KMS-11 (cell line): ENCODE results near the gene MPEG1.

ENCODE experiments used
- H2AFZ ChIP-seq: fragments of 200-600 bp; sonication (generic); 2 replicates; pipeline ENCODE4 v1.6.1; 2016; ENCODE audit warnings: antibody characterized with exemption, mixed run types, low read depth
- H3K27ac ChIP-seq: fragments of 200-600 bp; sonication (generic); 2 replicates; pipeline ENCODE4 v1.6.1; 2016; ENCODE audit warnings: mild to moderate bottlenecking, mixed run types
- H3K27me3 ChIP-seq: fragments of 200-600 bp; sonication (generic); 2 replicates; pipeline ENCODE4 v1.6.1; 2017; ENCODE audit warnings: mild to moderate bottlenecking, low read depth, mixed run types, moderate library complexity; ENCODE audit not compliant: insufficient read depth
- H3K36me3 ChIP-seq: fragments of 200-600 bp; sonication (generic); 2 replicates; pipeline ENCODE4 v1.6.1; 2017; ENCODE audit warnings: mild to moderate bottlenecking, mixed run types; ENCODE audit not compliant: insufficient read depth
- H3K4me1 ChIP-seq: fragments of 200-600 bp; sonication (generic); 2 replicates; pipeline ENCODE4 v1.6.1; 2016; ENCODE audit warnings: mild to moderate bottlenecking, low read depth, mixed run types; ENCODE audit not compliant: poor library complexity, severe bottlenecking
- H3K4me2 ChIP-seq: fragments of 200-600 bp; sonication (generic); 2 replicates; pipeline ENCODE4 v1.7.0; 2016; ENCODE audit warnings: mild to moderate bottlenecking, mixed run types
- H3K4me3 ChIP-seq: fragments of 200-600 bp; sonication (generic); IDR thresholded peaks from 2 replicates; pipeline ENCODE4 v1.6.1; 2017; ENCODE audit warnings: low read depth, low read length, mixed read lengths; ENCODE audit not compliant: insufficient read depth
- H3K79me2 ChIP-seq: fragments of 200-600 bp; sonication (generic); 2 replicates; pipeline ENCODE4 v1.6.1; 2016; ENCODE audit warnings: low read depth, mixed run types; ENCODE audit not compliant: insufficient read depth
- H3K9ac ChIP-seq: fragments of 200-600 bp; sonication (generic); 2 replicates; pipeline ENCODE4 v1.6.1; 2016; ENCODE audit warnings: mild to moderate bottlenecking, mixed run types
- H4K20me1 ChIP-seq: fragments of 200-600 bp; sonication (generic); 2 replicates; pipeline ENCODE4 v1.6.1; 2016; ENCODE audit warnings: mild to moderate bottlenecking, mixed run types; ENCODE audit not compliant: insufficient read depth
- CTCF ChIP-seq: fragments of 200-600 bp; sonication (generic); conservative IDR thresholded peaks from 2 replicates; pipeline ENCODE4 v1.6.1; 2017; ENCODE audit warnings: low read depth, mild to moderate bottlenecking, antibody characterized with exemption, low read length, moderate library complexity, mixed read lengths

The MPEG1 gene

DNA sequence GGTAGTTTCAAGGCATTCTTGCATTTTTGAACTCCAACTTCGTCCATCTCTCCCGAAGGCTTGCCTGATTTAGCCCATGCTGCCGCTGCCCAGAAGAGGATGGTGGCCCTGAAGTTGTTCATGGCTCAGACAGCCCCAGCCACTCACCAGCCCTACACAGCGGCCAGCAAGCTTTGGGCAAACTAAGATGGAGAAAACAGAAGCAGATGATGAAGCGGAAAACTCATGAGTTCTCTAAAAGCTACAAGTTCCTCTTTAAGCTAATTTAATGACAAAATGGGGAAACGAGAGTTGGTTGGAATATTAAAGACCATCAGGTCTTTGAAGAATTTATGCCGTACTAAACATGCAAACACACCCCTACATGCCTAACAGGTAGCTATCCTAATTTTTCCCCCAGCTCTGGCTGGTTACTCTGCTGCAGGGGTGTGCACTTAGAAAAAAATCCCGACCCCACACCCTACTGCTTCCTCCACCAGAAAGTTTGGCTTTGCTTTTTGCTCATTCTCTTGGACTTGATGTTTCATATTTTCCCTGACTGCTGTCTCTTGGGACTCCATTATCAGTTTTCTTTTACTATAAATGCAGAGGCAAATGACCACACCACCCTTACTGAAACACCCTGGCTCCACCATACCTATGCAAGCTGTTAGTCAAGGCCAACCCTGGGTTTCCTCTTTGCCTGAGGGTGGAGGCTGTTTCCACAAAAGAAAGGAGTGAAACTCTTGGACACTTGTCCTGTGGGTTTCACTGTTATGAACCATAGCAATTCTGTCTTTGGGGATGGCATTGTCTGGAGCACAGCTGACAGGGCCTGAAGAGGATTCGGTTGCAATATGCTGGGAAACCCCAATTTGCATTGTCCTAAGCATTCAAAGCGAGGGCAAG is at the start of gene MPEG1:
Gene MPEG1 (minus strand): TSS at position 184 of the 888 bp plus-strand sequence. CDS start 62 bp downstream, at position 122.
- Histone ChIP-seq H4K20me1 (no peaks in the 10 kb centered on the region), H3K4me2 (no peak within 1 kb of the TSS), H3K27ac (no peak within 1 kb of the TSS), H3K27me3 (no peaks in the 10 kb centered on the region), H3K36me3 (no peaks in the 10 kb centered on the region), H2AFZ (no peak within 1 kb of the TSS), H3K4me3 (no peak within 1 kb of the TSS), H3K4me1 (peaks cover 11% of the 10 kb centered on the region), H3K79me2 (no peaks in the 10 kb centered on the region), H3K9ac (no peak within 1 kb of the TSS)
- no peak for TF ChIP-seq CTCF

GRCh38 chr11:59262177-59262818 is 49.6 kb upstream of the MPEG1 start:
- Histone ChIP-seq H3K4me2 (no peak overlapping the region), H3K4me3 (no peak overlapping the region), H2AFZ (no peak overlapping the region), H3K27me3 (no peaks in the 10 kb centered on the region), H3K9ac (no peak overlapping the region), H3K27ac (no peak overlapping the region), H3K36me3 (no peaks in the 10 kb centered on the region), H3K79me2 (no peaks in the 10 kb centered on the region), H3K4me1 (no peaks in the 10 kb centered on the region), H4K20me1 (no peaks in the 10 kb centered on the region)
- no peak for TF ChIP-seq CTCF

DNA sequence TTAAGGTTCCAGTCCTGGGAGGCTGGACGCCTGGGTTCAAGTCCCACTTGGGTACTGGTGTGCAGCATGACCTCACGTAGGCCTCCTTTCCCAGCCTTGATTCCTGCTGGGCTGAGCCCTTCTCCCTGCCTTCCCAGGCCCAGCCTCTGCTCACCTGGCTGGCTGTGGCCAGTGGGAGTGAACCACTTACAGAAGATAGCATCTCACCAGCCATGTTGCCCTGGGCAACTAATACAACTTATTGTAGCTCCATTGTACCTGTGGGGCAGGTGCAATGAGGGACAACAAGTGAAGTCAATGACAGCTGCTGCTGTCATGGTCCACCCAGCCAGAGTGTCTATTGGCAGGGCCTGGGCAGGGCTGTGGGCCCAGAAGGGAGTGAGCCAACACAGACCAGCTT is 48.4 kb upstream of the MPEG1 start:
- Histone ChIP-seq H3K79me2 (no peaks in the 10 kb centered on the region), H3K4me3 (no peak overlapping the region), H3K36me3 (no peaks in the 10 kb centered on the region), H4K20me1 (no peaks in the 10 kb centered on the region), H3K4me1 (no peaks in the 10 kb centered on the region), H3K4me2 (no peak overlapping the region), H3K27me3 (no peaks in the 10 kb centered on the region), H3K9ac (no peak overlapping the region), H2AFZ (no peak overlapping the region), H3K27ac (no peak overlapping the region)
- no peak for TF ChIP-seq CTCF

DNA sequence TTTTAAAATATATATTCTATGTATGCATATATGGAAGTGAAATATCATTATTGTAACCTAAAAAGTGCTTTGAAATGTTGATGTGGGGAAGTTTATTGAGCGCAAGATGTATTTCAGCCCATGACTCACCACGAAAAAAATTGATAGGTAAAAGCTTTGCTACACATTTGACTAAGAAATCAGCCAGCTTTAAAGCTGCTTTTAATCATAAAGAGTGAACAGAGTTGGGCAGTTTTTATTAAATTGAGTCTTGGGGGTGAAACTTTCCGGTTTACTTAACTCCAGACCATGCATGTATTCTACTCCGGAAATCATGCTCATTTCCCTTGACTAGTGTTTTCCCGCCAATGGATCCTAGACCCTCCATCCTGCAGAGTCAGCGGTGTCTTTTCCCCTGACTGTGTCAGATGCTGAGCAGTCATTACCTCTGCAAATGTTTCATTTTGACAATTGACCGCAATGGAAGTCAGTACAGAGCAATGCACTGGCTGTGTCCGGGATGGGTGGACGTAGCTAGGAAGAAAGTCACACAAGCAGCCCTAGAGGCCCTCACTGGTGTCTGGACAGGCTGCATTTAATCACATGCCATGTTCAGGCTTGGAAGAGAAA is 47.2 kb upstream of the MPEG1 start:
- H3K36me3 ChIP-seq, result no peaks in the 10 kb centered on the region
- H3K9ac ChIP-seq, result no peak overlapping the region
- no peak for TF ChIP-seq CTCF
- no peak overlapping the region for H3K4me2 ChIP-seq
- H3K27me3 ChIP-seq, result no peaks in the 10 kb centered on the region
- no peak overlapping the region for H3K4me3 ChIP-seq
- no peaks in the 10 kb centered on the region for H4K20me1 ChIP-seq
- H3K79me2 ChIP-seq, result no peaks in the 10 kb centered on the region
- no peak overlapping the region for H3K27ac ChIP-seq
- no peak overlapping the region for H2AFZ ChIP-seq
- no peaks in the 10 kb centered on the region for H3K4me1 ChIP-seq
